GM12874 (cell line): Measurements from ENCODE around the gene INSR.

Experiments
- TF ChIP-seq, protein P1 (sequence below): IDR thresholded peaks from 2 replicates; pipeline ENCODE4 v1.5.1; 2011; ENCODE audit warnings: low read depth, mild to moderate bottlenecking, control low read depth, low read length, moderate library complexity; ENCODE audit not compliant: insufficient read depth

INSR gene

DNA sequence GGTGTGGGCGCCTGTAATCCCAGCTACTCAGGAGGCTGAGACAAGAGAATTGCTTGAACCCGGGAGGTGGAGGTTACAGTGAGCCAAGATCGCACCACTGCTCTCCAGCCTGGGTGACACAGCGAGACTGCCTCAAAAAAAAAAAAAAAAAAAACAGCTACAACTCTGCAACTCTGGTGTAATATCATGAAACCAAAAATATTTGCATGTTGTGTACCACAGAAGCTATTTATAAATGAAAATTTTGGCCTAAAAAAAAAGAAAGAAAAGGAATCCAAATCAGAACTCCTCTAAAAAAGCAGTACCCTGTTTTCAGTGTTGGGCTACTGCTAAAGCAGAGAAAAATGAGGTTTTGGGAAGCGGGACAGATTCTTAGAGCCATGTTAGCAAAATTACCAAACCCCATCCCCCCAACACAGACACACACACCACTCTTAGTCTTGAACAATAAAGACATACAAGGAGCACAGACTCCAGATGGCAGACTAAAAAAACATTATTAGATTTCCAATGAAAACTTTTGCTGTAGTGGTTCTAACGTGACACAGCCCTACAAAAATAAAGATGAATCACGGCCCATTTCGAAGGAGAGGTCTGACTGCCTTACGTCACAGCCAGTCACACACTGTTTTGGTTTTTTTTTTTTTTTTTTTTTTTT is 51.5 kb downstream of the INSR start:
- TF ChIP-seq, protein P1, sequence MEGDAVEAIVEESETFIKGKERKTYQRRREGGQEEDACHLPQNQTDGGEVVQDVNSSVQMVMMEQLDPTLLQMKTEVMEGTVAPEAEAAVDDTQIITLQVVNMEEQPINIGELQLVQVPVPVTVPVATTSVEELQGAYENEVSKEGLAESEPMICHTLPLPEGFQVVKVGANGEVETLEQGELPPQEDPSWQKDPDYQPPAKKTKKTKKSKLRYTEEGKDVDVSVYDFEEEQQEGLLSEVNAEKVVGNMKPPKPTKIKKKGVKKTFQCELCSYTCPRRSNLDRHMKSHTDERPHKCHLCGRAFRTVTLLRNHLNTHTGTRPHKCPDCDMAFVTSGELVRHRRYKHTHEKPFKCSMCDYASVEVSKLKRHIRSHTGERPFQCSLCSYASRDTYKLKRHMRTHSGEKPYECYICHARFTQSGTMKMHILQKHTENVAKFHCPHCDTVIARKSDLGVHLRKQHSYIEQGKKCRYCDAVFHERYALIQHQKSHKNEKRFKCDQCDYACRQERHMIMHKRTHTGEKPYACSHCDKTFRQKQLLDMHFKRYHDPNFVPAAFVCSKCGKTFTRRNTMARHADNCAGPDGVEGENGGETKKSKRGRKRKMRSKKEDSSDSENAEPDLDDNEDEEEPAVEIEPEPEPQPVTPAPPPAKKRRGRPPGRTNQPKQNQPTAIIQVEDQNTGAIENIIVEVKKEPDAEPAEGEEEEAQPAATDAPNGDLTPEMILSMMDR = no peak

DNA sequence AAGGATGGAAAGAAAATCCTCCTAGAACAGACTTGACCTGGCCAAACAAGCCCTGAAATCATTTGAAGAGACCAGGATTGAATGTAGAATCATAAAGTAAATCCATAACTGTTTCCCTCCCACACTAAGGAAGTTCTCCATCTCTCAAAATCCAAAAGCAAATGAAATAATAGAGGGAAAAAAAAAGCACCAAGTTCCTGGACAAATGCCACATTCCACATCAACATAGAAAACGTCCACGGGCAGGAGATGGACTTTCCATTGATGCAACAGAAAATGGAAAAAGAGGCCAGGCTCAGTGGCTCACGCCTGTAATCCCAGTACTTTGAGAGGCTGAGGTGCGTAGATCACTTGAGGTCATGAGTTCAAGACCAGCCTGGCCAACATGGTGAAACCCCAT is 56.2 kb downstream of the INSR start:
- TF ChIP-seq, protein P1 = no peak

DNA sequence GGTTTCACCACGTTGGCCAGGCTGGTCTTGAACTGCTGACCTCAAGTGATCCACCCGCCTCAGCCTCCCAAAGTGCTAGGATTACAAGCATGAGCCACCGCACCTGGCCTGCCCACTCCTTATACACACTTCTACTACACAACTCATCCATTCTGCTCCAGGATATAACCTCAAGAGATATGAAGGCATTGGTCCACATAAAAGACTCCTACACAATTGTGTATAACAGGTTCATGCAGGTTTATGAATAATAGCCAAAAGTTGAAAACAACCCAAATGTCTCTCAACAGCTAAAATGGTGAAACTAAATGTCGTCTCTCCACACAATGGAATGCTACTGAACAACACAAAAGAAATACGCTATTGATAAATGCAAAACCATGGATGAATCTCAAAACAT is 58.1 kb downstream of the INSR start:
- TF ChIP-seq, protein P1 = no peak

DNA sequence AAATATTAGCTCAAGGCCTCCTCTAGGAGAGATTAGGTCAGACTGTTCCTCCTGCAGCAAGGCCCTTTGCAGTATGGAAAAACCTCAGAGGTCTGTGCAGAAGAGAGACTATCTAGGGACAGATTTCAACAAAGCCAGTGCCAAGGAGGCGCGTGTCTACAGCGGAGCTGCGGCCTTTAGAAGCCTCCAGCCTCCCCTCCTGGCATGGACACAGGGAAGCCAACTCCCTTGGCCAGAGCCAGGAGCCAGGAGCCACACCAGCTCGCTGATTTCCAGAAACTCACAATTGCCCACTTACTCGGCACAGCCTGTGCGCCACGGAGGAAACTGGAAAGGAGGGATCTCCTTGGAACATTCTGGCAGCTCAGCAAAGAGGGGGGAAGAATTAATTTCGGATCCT is 63.4 kb downstream of the INSR start:
- TF ChIP-seq, protein P1 = no peak

DNA sequence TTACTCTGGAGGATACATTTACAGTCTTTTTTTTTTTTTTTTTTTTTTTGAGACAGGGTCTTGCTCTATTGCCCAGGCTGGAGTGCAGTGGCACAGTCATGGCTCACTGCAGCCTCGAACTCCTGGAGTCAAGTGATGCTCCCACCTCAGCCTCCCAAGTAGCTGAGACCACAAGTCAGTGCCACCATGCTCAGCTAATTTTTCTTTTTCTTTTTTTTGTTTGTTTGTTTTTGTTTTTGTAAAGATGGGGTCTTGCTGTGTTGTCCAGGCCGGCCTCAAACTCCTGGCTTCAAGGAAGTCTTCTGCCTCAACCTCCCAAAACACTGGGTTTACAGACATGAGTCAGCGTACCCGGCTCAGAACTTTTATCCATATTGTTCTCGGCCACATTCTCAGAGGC is 64.5 kb downstream of the INSR start:
- TF ChIP-seq, protein P1 = no peak

DNA sequence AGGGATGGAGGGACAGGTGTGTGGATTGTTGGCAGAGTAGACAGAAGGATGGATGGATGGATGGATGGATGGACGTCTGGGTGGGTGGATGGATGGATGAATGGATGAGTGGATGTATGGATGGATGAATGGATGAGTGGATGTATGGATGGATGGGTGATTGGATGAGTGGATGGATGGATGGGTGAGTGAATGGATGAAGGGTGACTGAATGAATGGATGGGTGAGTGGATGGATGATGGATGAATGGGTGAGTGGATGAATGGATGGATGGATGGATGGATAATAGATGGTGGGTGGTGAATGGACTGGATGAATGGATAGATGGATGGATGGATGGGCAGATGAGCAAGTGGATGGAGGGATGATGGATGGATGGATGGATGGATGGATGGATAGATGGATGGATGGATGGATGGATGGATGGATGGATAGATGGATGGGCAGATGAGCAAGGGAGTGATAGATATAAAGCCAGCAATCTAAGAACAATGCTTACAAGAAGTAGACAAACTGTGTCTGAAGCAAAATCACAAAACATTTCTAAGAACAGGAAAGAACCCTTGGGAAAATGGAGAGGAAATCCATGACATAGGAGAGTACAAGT is 65.2 kb downstream of the INSR start:
- TF ChIP-seq, protein P1 = no peak

DNA sequence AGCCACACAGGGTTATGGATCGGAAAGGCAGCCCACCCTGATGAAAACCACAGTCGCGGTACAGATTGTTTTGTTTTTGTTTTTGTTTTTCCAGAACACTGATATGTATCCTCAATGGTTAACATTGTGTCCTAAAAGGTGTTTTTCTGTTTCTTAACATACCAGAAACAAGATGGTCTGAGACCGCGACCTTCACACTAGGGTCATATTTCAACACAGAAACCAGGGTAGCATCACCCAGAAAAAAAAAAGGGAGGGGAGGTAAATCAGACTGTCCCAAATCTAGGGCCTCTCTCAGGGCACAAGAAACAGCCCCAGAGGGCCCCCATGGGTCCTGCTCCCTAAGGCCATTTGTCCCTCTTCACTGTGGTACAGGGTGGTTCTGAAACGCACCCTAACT is 66.5 kb downstream of the INSR start:
- TF ChIP-seq, protein P1 = no peak
